HG02884 (cell line): Measurements from ENCODE around the gene SMURF2.
A peak's percentile ranks its signal among the peaks of the same experiment; 100 is the strongest.

Experiments
- ATAC-seq: cut with Tn5 transposase; IDR thresholded peaks from one replicate; pipeline ENCODE4 v1.9.1; 2021; ENCODE audit warnings: mild to moderate bottlenecking, moderate library complexity; ENCODE audit not compliant: unreplicated experiment

SMURF2 gene

DNA sequence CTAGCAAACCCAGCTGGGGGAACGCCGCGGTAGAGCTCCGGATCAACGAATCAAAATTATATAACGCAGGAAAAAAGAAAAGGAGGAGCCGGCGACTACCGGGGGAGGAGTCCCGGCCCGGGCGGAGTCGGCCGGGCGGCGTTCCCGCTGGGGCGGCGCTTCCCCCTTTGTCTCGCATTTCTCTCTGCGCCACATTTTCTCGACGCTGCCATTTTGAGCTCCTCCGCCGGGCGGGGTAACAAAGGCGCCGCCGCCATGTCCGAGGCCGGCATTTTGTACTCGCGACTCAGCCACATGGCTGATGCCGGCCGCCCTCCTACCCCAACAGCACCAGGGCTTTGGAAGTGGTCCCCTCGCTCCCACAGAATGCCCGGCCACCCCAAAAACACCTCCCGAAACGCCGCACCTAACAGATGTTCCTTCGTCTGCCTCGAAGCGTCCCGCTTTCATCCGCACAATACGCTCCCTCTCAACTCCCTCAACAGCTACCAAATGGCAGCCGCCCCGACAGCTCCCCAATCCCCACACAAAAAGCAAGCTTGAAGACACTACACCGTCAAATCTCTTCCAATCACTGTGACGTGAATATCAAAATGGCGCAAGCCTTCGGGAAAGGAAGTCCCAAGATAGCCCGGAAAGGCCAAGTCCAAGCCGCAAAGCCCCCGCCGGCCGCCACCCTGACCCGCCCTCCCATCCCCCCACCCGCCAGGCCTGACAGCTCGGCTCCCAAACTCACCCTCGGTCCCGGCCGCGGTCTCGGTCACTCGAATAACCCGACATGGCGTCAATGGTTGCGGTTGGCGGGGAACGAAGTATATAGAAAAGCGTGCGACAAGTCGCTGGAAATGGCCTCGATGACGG, 156.5 kb downstream of the SMURF2 start:
- ATAC-seq = no peak

DNA sequence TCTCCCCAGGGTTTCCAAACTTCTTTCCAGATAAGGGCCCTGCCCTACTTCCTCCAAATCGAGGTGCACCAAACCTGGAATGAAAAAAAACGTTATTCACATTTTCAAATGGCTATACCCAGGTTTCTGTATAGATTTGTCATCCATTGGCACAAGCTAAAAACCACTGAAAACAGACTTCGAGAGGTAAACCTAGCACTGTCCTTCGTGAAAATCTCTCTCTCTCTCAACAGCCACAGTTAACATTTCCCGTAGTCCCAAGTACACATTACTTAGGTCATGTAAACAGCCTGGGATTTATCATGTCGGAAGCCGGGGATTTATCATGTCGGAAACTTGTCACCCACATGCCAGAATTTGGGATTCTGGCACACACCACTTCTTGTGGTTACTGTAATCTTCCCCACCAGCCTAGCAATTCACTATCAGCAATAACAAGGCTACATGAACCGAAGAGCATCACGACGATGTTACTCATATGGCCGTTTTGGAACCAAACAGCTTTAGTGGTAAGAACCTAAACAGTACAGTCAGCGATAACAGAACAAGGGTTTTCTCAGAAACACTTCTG, 157.3 kb downstream of the SMURF2 start:
- ATAC-seq = no peak

DNA sequence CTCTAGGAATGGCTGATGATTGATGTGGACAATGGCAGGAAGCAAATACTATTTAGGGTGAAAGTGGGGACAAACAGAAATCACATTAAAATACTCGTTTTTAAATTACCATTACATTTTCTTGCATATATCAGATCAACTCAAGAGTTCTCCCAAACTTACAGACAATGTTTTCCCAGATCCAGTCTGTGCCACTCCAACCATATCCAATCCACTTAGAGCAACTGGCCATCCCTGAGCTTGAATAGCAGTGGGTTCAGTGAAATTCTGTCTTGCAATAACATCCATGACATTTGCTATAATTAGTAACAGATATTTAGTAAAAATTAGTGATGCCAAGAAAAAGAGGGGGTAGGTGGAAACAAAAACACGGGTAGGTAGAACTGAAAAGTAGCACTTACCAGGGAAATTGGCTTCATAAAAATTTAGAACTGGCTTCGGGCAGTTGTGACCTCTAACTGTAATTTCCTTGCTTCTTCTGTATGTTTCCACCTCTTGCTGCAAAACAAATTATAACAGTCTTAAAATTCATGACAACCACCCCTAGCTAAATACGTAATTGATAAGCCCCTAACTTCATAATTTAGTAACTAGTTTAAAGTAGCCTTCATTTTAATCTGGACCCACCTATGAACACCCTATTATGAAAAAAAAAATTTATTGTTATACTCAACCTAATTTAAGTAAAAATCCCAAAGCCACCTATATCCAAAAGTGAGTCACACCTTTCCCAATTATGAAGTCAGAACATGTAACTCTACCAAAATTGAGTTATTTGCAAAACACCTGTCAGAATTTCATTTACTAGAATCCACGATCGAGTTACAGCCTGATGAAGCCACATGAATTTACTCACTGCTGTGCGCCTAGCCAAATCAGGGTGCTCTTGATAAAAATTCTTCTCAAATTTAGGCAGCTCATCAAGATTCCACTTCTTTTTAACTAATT, 158.0 kb downstream of the SMURF2 start:
- no peak for ATAC-seq

DNA sequence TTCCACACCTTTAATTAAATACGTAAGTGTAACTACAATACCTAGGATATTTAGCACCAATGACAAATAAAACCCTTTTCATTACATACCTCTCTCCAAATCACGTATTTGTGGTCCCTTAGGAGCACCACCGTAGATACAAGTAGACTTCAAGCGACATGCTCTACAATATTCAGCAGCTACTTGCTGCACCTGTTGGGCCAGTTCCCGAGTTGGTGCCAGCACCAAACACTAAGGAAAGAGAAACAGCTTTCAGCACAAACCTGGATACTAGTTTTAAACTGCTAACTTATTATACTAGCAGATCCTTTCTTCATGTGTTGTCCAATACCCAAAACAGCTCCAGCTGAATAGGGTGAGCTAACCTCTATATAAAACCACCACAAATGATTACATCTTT, 158.8 kb downstream of the SMURF2 start:
- no peak for ATAC-seq

DNA sequence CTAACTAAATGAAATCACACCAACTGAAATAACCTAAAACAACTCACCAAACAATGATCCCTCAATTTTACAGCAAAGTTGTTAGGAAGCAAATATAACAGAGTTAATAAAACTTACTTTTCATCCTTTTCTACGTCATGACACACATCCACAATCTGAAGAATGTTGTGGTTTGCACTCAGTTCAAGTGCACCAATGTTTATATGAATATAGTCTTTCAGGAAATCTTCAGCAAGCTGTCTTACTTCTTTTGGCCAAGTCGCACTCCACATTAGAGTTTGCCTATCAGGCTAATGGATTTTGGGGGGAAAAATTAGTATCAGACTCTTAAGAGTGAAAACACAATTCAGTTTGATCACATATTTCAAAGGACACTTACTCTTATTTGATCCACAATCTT, 159.3 kb downstream of the SMURF2 start:
- ATAC-seq = no peak

DNA sequence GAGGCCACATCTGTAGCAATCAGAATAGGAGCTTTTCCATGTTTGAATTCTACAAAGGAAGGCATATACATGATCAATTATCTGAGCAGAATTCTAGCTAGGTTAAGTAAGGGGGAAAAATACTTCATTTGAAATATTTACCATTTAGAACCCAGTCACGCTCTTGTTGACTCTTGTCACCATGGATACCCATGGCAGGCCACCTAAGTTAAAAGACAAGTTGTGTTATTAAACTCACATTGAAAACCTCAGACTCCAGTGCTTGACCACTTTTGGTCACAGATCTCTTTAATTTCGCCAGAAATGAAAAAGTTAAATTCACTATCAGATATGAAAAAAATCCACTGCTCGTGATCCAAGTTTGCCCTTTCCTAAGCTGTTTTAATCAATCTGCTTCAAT, 160.1 kb downstream of the SMURF2 start:
- no peak for ATAC-seq

DNA sequence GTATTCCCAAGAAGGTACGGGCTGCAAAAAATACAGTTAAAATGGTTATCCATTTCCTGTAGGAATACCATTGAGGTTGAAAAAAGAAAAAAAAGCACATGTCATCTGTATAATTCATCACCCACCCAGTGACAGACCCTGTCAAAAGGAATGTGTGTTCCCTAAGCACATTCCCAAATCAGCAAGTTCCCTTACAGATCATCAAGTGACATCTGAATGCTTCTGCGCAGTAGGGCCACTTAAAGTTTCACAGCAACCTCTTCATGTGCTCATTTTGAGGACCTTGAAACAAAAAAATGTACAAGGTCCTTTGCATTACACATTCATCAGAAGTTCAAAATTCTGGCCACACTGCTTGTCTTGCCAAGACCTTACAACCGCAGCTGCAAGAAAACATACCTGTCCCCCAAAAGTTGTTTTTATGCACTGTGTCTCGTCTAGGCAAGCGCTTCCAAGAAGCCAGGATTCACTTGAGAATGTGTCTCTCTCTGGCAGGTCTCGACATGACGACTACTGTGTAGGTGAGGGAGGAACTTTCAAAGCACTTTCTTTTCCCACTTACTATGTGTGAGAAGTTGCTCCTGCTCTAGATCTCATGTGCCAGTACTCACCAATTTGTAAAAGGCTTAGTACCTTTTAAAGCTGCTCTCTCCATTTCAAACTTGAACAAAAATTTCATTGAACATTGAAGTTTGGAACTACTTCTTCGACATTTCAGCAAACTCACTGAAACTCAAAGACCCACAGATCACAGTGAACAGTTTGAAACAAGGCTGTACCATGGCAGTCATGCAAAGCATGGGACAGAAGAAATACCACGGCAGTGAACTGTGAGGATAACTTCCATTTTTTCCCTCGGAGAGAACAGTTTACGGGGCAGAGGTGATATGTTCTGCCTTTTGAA, 161.0 kb downstream of the SMURF2 start:
- no peak for ATAC-seq

DNA sequence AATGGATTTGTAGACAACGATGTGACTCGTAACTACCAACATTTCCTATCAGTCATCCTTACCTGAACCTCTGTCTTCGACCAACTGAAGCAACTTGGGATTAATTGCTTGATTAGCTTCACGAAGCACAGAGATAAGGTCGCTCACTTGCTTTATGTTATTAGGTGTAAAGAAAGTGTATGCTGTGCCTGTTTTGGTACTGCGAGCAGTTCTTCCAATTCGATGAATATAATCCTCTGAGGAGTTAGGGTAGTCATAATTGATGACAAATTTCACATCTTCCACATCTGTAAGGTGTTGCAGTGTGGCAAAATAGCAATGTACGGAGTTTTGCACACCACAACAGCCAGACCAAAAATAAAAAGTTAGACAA, 161.6 kb downstream of the SMURF2 start:
- no peak for ATAC-seq

DNA sequence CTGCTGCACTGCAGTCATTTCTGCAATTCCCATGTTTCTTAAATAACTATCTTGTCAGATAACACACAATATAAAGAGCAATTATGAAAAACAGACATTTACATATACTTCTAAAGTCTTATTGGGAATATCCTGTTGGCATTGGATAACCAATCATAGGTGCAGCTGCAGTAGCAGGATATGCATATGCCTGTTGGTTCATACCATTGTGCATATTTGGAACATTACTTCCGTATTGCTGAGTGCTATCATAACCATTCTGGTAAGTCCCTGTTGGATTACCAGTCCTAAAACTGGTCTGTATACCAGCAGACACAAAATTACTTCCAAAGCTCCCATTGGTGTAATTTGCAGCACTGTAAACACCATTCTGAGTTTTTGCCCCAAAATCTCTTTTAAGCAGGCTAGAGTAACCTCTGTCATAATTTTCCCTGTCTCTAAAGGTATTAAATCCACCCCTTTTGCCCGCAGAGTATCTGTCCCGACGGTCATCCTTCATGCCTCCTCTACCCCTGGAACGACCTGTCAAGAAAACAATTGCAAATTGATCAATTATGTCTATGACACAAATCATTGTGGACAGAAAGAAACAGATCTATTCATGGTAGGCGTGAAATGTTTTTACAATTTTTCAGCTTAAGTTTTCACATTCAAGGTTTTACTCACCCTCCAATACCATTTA, 162.2 kb downstream of the SMURF2 start:
- no peak for ATAC-seq

DNA sequence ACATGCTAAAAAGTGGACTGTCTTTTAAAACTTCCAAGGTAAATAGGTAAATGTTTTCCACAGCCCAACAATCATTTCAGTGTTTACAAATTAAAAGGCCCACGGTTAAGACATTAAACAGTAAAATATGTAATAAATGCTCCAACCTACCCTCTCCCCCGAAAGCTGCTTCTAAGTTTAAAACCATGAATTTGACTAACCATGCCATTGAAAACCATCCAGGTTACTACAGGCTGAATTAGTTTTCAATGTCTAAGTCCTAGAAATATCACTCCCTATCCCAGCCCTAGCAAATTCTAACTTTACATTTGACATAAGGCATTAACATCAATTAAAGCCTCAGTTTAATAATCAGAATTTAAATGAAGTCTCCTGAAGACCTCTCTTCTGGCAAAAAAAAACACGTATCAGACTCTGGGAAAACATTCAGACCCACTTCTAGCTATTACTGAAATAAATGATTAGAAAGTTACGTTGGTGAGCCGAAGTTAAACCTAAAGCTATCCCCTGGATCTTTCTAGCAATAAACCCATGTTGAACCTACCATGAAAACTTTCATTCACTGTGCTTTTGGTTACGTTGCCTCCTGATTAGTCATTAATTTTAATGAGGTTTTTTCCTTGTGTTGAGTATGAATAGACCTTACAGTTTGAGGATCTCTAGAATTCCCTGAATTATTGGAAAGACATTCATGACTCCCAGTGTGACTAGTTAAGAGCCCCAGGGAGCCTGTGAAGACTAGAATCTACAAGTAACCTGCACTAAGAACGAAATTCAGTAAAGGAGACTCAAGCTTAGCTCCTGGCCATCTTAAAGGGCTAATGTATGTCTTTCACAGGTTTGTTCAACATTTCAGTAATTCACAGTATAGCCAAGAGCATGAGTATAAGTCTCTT, 163.6 kb downstream of the SMURF2 start:
- no peak for ATAC-seq

DNA sequence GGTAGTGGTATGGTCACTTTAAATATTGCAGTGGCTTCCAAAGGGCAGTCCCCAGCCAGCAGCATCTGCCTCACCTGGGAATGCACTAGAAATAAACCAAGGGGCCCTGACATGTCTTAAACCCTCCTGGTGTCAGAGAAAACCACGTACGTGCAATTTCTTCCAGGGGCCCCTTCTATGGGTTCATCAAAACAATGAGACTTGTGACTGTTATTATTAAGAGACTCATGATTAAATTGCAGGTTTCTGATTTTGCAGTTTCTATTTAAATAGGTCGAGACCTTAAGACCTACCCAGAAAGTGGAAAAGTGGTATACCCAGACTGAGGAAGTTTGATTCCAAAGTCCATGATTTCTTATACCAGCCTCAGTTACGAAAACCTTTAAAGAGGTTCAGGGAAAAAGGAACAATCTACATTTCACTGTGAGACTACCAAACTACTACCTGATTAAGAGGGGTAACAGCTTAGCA, 164.5 kb downstream of the SMURF2 start:
- ATAC-seq = peak; percentile 4

DNA sequence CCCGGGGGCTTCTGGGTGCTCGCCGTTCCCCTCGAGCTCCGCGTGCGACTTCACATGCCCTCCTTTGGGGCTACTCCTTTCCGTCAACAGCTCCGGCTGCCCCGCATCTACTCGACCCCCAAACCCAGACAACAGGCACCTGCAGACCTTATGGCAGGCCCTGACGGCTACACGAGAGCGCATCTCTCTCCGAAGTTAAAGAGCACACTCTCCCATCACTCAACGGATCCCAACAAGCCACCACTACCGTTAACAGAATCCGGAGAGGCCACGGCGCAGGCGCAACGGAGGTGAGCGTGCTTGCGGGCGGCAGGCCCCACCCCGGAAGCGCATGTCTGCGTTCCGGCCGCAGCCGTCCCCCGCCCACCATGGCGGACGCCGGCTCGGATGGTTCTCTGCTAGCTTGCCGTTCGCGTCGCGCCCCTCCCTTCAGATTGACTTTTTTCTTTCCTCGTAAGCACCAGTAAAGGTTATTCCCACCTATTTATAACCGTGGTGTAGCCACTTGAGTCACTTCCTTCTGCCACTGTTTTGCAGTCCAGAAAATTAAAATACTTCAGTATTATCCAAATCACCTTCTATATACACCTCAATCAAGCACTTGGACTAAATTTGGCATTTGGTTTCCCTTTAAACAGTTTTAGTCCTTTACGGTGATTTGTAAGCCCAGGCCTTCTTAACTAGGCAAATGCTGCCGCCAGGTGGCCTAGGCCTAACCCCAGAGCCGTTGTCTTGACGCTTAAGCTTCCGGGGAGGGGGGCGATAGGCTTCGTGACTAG, 165.1 kb downstream of the SMURF2 start, which contains the start of gene POLG2:
Gene POLG2 (minus strand): TSS at position 269 of the 779 bp plus-strand sequence. CDS start 86 bp downstream, at position 183.
- peak; percentile 78 for ATAC-seq

DNA sequence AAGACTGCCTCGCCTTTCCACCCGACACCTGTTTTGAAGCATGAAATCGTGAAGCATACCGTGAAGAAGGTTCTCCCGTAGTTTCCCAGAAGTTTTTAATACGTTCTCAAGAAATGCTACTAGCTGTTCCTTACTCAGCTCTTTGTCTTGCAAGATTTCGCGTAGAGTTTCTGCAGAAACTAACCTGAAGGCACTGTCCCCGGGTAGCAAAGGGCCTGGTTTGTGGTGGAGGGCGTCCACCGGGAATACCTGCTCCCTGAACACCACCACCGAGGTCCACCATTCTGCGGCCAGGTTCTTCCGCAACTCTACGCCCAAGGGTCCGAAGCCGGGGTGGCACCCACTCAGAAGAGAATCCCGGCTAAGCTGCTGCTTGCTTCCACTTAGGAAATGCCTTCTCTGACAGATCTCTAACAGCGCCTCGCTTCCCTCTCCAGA, 165.7 kb downstream of the SMURF2 start:
- ATAC-seq = no peak
